ENCODE results near the gene FUCA1.

Gene FUCA1

GRCh38 chr1:23800400-23801337 lies 67.4 kb downstream of the FUCA1 start, which contains the start of gene GALE:
Gene GALE (minus strand): TSS chr1:23800754. CDS start chr1:23799007, 1,747 bp downstream.
- DNase-seq: peak; percentile 95

- DNase-seq: no peak
These were observed 68.3 kb downstream of the FUCA1 start for GRCh38 chr1:23799570-23800399.

- no peak for DNase-seq
These were observed 68.9 kb downstream of the FUCA1 start for GRCh38 chr1:23799255-23799569.

- DNase-seq: no peak
These were observed 69.4 kb downstream of the FUCA1 start for GRCh38 chr1:23798662-23799142.

GRCh38 chr1:23797478-23798448 lies 70.3 kb downstream of the FUCA1 start:
- no peak for DNase-seq

- no peak for DNase-seq
These were observed 71.4 kb downstream of the FUCA1 start for GRCh38 chr1:23796466-23797271.

GRCh38 chr1:23795676-23796465 lies 72.2 kb downstream of the FUCA1 start:
- no peak for DNase-seq

All from fibroblast of skin of scalp (primary cell).